HG03521 (cell line): ENCODE results near the gene LRRC74A.

ENCODE experiments used
- ATAC-seq: cut with Tn5 transposase; IDR thresholded peaks from one replicate; pipeline ENCODE4 v1.9.1; 2021; ENCODE audit warnings: mild to moderate bottlenecking, moderate library complexity; ENCODE audit not compliant: unreplicated experiment

Gene LRRC74A

GRCh38 chr14:76844223-76844622 is 18.0 kb downstream of the LRRC74A start:
- no peak for ATAC-seq

GRCh38 chr14:76846331-76847047 is 20.3 kb downstream of the LRRC74A start:
- ATAC-seq = no peak

DNA sequence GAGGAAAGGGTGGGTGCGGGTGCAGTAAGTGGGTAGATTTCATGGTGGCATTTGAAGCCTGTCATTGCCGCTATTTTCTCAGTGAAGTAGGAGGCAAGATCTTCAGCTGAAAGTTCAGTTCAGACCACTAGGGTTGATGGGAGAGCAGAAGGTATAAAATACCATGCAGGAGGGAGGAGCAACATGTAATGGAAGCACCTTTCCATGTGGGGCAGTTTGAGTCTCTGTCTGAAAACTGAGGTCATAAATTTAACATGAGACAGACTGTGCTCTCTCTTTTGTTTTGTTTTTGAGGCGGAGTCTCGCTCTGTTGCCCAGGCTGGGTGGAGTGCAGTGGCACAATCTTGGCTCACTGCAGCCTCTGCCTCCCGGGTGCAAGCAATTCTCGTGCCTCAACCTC is 22.7 kb downstream of the LRRC74A start:
- ATAC-seq = no peak

DNA sequence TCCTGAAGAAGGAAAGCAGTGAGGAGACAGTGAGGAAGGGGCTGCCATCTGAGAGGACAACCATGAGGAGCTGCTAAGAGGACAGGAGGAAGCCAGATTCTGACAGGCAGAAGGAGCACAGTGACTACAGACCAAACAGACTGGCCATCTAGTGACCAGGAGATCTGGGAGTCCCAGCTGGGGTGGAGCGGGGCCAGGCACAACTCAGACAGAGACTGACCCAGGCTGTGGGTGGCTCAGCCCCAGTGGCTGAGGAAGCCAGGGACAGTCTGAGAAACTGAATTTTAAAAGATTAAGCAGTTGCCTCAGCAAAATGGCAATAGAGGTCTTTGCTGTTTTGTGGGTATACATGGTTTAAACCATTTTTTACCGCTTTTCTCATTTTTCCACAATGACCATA is 28.9 kb downstream of the LRRC74A start:
- ATAC-seq = no peak

- no peak for ATAC-seq
Measured at GRCh38 chr14:76856769-76857168, 30.6 kb downstream of the LRRC74A start.

GRCh38 chr14:76861574-76862255 is 35.5 kb downstream of the LRRC74A start:
- ATAC-seq = no peak

GRCh38 chr14:76862546-76863282 is 36.5 kb downstream of the LRRC74A start:
- ATAC-seq = no peak

DNA sequence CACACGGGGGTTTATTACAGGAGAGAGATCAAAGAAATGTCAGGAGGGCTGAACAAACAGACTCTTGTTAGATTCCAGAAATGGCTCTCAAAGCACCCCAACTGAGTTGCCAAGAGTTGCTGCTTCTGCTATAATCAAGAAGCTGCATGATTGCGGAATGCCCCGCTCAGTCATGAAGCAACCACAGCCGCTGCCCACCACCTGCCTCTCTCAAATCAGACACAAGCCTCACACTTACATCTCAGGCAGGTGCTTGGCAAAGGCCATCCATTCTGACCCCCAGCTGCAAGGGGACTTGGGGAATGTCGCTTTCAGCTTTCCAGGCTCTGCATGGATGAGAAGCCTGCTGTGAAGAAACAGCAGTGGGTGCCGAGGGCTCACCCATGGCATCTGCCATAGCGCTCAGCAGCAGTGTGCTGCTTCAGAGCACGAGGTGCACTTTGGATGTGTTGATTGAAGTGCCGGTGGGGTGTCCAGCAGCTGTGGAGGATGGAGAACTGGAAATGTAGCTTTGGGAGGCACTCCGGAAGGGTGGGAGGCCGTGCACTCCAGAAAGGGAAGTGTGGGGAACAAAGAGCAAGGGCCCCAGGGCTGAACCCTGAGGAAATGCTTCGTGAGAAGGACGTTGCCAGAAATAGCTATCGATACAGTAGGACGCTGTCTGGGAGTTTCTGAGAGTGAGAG is 37.7 kb downstream of the LRRC74A start:
- ATAC-seq = no peak

DNA sequence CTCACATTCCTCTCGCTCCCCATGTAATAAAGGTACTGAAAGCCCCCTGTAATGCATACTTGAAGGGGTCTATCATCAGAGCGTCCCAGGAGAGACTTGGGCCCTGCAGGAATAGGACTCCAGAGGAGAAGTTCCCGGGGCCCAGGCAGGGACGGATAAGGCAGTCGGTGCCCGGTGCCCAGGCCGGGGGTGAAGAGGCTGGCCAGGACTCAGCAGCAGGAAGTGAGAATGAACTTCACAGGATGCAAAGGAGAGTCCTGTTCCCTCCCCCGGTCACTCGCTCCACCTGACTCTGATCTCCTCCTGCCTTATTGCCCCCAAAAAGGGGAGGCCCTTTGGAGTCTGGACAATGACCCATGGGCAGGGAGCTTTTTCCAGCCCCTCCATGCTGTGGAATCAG is 40.2 kb downstream of the LRRC74A start:
- ATAC-seq = no peak

DNA sequence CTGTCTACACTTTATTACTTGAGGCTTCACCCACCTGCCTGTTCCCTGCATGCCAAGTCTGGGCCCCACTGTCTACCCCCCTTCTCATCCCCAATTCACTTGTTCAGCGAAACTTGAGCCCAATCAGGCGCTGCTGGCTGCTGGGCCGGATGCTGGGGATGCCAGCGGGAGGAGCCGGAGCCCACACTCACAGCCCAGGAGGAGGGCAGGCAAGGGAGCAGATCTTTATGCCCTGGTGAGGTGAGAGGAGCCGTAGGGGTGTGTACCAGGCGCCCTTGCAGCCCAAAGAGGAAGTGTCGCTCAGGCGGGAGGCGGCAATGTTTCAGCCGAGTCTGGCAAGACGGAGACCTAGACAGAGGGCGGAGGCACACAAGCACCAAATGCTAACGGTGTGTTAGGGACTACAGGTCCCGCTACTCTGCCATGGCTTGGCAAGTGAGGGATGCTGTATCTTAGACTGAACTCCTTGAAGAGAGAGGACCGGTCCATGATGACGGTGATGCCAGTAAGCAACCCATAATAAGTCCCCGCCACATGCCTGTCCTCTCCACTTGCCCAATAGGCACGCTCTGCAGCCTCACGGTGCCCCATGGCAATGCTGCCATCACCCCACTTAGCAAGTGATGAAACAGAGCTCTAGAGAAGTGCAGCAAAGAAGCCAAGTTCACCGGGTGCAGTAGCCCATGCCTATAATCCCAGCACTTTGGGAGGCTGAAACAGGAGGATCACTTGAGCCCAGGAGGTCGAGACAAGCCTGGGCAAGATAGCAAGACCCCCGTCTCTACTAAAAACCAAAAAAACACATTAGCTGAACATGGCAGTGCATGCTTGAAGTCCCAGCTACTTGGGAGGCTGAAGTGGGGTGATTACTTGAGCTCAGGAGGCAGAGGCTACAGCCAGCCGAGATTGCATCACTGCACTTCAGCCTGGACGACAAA is 41.6 kb downstream of the LRRC74A start:
- no peak for ATAC-seq

DNA sequence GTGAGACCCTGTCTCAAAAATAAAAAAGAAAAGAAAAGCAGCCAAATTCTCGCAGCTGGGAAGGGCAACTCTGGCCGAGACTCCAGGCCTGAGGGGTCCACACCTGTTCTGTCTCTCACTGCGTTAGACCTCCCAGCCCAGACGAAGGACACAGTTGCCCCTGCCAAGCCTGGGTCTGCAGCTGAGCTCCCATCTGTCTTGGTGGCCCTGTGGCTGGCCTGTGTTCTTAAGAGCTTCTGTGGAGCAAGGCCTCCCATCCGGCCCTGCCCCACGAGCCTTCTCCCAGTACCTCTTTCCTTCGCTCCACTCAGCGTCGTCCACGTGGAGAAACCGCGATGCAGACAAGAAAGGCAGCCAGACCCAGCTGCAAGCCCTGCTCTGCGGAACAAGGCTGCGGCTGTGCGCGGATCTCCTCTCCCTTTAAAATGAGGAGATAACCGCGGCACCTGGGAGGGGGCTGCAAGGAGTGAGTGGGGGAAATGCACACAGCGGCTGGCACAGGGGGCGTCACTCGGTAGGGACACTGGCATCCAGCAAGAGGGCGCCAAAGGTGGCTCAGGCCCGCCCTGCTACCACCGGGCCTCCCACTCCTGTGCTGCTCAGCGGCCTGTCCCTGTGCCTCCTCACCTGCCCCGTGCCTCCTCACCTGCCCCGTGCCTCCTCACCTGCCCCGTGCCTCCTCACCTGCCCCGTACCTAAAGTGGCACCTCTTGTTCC is 42.4 kb downstream of the LRRC74A start:
- ATAC-seq = no peak

DNA sequence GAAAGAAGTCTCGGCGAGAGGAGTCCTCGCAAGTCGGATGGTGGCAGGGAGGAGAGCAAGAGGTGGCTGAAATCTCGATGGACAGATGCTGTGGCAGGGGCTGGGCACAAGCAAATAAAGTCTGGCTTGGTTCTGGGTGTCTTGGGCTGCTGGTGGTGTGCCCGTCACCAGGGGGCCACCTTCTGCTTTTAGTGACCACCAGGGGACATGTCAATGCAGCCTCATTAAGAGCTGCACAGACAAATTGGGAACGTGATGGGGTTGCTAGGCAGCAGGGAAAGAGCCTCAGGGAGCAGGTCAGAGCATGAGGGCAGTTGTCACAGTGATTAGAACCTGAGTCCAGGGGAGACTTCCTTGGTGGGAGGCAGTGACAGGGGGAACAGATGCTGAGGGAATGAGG is 44.0 kb downstream of the LRRC74A start:
- no peak for ATAC-seq

DNA sequence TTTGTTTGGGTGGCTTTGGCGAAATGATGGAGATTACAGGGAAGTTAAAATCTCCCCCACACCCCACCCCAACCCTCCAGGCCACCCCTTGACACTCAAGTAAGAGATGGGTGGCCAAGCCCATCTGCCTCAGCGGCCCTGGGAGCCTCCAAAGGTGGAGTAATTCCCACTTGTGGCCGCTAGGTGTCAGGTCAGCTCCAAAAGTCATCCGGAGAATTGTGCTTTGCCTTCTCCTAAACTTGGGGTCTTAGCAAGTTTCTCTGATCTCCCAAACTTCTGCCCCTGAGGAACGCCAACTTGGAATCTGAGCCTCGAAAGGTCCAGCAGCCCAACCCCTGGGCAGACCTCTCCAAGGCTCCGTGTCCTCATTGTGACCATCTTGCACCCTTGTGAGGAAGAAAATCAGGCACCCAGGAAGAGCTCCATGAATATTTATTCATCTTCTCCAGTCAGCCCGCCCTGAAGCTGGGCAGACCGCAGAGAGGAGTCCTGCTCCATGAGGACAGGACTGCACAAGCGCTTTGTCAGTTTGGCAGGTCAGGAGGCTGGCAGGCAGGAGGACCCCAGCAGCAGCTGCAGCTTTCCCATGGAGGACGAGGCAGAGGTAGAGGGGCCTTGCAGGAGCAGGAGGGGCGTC is 46.7 kb downstream of the LRRC74A start:
- no peak for ATAC-seq

DNA sequence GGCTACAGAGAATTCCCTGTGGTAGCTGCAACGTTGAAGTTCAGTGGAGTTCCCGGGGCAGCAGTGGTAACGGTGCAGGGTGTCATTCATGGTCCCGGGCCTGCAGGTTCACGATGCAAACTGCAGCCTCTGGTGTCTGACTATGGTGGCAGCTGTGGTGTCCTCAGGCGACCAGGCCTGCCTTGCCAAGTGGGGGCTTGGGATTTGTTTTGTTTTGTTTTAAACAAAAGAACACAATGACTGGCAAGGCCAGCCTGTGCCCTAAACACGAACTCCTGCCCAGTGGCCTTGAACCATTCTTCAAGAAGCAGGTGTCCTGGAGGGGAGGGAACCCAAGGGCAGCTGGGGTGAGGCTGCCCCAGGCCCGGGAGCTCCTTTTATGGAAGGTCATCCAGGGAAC is 48.5 kb downstream of the LRRC74A start:
- no peak for ATAC-seq

GRCh38 chr14:76876076-76876475 is 49.9 kb downstream of the LRRC74A start:
- no peak for ATAC-seq

DNA sequence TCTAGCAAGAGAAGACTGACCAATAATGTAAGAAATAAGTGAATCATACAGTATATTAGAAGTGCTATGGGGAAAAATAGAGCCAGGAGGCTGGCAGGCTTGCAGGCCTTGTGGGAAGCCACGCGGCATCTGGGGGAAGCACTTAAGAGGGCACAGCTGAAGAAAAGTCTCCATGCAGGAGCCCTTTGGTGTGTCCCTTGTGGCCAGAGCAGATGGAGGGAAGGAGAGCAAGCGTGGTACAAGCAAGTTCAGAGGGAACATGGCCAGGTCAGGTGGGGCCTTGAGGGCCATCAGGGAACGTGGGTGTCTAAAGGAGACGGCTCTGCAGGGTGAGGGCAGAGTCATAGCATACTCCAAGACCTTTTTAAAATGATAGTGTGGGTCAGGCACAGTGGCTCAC is 51.7 kb downstream of the LRRC74A start:
- no peak for ATAC-seq

GRCh38 chr14:76880449-76880848 is 54.2 kb downstream of the LRRC74A start:
- ATAC-seq = no peak

DNA sequence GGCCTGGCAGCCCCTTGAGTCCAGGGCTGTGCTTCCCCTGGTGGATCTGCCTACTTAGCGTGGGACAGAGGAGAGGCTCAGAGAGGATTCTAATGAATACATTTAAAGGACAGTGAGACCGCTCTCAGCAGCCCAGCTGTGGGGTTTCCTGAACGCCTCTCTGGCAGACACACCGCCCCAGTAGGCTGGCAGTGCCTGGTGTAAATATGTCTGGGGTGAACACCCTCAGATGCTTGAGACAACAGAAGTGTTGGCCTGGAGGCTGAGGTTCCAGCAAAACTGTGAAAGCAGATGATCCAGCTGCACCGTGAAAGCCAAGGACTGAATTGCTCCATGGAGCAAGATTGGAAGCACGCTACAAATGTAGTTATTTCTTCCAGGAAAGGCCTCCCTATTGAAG is 55.1 kb downstream of the LRRC74A start:
- no peak for ATAC-seq

DNA sequence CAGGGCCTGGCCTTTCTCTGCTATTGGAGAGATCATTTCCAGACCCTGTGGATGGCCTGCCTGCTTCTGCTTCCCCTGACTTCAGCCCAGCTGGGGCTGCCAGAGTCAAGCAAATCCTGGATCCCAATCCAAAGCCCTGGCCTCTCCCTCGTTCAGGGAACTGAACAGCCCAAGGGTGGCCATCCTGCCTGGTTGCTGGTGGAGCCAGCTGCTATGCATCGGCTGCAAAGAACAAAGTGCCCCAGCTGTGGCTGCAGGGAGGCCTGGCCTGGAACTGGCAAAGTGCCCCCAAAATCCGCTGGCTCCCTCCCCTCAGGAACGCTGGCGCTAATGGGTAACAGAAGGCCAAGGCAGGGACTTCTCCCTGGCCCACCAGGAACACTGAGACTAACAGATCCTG is 56.4 kb downstream of the LRRC74A start:
- no peak for ATAC-seq
